Dendritic cell treated with granulocyte-macrophage colony-stimulating factor and Interleukin-4, amounts not matched to agents 40 ng/mL and 50 ng/mL, for 4 days (primary cell): Measurements from ENCODE around the gene KLK15.

Source experiments
- H3K27ac Mint-ChIP-seq: one replicate; pipeline ENCODE4 v1.8.0; 2022; ENCODE audit warnings: mild to moderate bottlenecking, mixed read lengths
- H3K27me3 Mint-ChIP-seq: one replicate; pipeline ENCODE4 v1.8.0; 2022; ENCODE audit warnings: mild to moderate bottlenecking, mixed read lengths
- H3K36me3 Mint-ChIP-seq: one replicate; pipeline ENCODE4 v1.8.0; 2022; ENCODE audit warnings: low read depth, mixed read lengths
- H3K4me1 Mint-ChIP-seq: one replicate; pipeline ENCODE4 v1.8.0; 2022; ENCODE audit warnings: low read depth, mixed read lengths
- H3K4me3 Mint-ChIP-seq: one replicate; pipeline ENCODE4 v1.8.0; 2022; ENCODE audit warnings: mild to moderate bottlenecking, moderate library complexity, mixed read lengths
- H3K9me3 Mint-ChIP-seq: one replicate; pipeline ENCODE4 v1.8.0; 2022; ENCODE audit warnings: mixed read lengths
- intact Hi-C: fragments of 100-400 bp; cut with micrococcal nuclease; formaldehyde crosslinking; loops from one replicate; pipeline ENCODE4 v1.15.0; 2022

KLK15 gene, protein sequence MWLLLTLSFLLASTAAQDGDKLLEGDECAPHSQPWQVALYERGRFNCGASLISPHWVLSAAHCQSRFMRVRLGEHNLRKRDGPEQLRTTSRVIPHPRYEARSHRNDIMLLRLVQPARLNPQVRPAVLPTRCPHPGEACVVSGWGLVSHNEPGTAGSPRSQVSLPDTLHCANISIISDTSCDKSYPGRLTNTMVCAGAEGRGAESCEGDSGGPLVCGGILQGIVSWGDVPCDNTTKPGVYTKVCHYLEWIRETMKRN

DNA sequence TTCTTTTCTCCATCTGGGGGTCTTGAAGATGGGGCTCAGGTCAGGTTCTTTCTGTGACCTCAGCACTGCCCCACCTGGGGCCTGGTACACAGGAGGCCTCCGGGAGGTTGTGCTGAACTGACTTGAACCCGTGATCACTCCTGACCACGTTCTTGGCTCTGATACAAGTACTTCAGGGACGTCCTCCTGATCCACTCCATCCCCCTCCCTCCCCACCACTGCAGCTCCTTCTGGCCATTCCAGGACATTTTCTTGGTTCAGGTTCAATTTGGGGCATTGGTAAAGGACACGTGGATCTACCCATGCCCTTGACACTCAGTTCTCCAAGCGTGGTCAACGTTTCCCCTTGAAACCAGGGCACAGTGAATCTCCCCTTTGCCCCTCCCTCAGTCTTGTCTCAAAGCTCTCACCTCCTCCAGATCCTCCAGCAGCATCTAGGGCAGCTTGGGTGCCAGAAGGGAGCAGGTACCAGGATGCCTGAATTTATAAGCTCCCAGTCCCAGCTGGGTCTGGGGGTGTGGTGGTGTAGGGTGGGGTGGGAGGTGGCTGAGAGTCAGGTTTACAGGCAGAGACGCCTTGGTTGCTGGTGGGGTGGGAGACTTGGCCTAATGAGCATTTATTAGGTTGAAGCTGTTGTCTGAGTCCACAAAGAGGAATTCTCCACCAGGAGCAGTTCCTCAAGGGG lies at the start of gene KLK15:
TSS of gene KLK15 (minus strand) at position 458 of the 685 bp plus-strand sequence. CDS start 2,082 bp downstream, outside the sequence.
- Mint-ChIP-seq H3K27ac (no peak within 1 kb of the TSS), H3K9me3 (no peaks in the 10 kb centered on the region), H3K4me1 (peaks cover 9% of the 10 kb centered on the region), H3K36me3 (no peaks in the 10 kb centered on the region), H3K4me3 (no peak within 1 kb of the TSS), H3K27me3 (peaks cover 63% of the 10 kb centered on the region)
- intact Hi-C loops, result no loop called here

DNA sequence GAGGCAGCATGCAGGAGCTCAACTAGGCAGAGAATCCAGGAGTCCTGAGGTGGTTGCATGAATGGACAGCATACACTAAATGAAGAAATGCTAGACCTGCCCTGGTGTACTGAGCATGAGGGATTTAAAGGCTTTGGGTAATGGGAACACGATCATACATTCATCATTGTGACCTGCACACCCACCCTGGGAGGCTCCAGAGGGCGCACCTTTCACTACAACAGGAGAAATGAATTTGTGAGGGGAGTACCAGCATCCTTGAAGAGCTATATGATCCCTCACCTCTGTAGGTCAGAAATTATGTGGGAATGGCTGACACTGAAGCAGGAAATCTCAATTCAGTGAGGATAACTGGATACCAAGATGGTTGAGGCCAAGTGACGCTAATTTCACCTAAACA lies 48.8 kb upstream of the KLK15 start:
- no peaks in the 10 kb centered on the region for H3K36me3 Mint-ChIP-seq
- H3K4me3 Mint-ChIP-seq, result no peak overlapping the region
- intact Hi-C loops, result no loop called here
- peaks cover 11% of the 10 kb centered on the region for H3K27me3 Mint-ChIP-seq
- no peaks in the 10 kb centered on the region for H3K9me3 Mint-ChIP-seq
- H3K27ac Mint-ChIP-seq, result no peak overlapping the region
- H3K4me1 Mint-ChIP-seq, result no peaks in the 10 kb centered on the region

DNA sequence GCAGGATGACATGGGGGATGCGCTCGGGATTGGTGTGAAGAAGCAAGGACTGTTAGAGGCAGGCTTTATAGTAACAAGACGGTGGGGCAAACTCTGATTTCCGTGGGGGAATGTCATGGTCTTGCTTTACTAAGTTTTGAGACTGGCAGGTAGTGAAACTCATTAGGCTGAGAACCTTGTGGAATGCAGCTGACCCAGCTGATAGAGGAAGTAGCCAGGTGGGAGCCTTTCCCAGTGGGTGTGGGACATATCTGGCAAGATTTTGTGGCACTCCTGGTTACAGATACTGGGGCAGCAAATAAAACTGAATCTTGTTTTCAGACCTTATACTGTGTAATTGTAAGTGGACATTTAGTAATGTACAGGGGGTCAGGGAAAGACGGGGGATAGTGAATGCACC lies 46.9 kb upstream of the KLK15 start:
- Mint-ChIP-seq H3K9me3 (no peaks in the 10 kb centered on the region), H3K4me3 (no peak overlapping the region), H3K36me3 (no peaks in the 10 kb centered on the region), H3K27ac (no peak overlapping the region), H3K27me3 (peaks cover 10% of the 10 kb centered on the region), H3K4me1 (no peaks in the 10 kb centered on the region)
- intact Hi-C loops, result no loop called here

DNA sequence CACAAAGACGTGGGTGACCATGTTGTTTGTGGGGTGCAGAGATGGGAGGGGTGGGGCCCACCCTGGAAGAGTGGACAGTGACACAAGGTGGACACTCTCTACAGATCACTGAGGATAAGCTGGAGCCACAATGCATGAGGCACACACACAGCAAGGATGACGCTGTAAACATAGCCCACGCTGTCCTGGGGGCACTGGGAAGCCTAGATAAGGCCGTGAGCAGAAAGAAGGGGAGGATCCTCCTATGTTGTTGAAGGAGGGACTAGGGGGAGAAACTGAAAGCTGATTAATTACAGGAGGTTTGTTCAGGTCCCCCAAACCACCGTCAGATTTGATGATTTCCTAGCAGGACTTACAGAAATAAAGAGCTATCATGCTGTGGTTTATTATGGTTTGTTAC lies 45.5 kb upstream of the KLK15 start:
- Mint-ChIP-seq H3K4me3 (no peak overlapping the region), H3K4me1 (no peaks in the 10 kb centered on the region), H3K9me3 (no peaks in the 10 kb centered on the region), H3K36me3 (no peaks in the 10 kb centered on the region), H3K27me3 (peaks cover 9% of the 10 kb centered on the region), H3K27ac (no peak overlapping the region)
- intact Hi-C loops, result no loop called here

DNA sequence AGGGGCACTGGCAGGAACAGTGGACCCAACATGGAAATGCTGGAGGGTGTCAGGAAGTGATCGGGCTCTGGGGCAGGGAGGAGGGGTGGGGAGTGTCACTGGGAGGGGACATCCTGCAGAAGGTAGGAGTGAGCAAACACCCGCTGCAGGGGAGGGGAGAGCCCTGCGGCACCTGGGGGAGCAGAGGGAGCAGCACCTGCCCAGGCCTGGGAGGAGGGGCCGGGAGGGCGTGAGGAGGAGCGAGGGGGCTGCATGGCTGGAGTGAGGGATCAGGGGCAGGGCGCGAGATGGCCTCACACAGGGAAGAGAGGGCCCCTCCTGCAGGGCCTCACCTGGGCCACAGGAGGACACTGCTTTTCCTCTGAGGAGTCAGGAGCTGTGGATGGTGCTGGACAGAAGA lies 44.0 kb upstream of the KLK15 start:
- H3K4me1 Mint-ChIP-seq, result no peaks in the 10 kb centered on the region
- no peaks in the 10 kb centered on the region for H3K36me3 Mint-ChIP-seq
- H3K9me3 Mint-ChIP-seq, result no peaks in the 10 kb centered on the region
- peaks cover 8% of the 10 kb centered on the region for H3K27me3 Mint-ChIP-seq
- intact Hi-C loops, result no loop called here
- no peak overlapping the region for H3K27ac Mint-ChIP-seq
- no peak overlapping the region for H3K4me3 Mint-ChIP-seq

DNA sequence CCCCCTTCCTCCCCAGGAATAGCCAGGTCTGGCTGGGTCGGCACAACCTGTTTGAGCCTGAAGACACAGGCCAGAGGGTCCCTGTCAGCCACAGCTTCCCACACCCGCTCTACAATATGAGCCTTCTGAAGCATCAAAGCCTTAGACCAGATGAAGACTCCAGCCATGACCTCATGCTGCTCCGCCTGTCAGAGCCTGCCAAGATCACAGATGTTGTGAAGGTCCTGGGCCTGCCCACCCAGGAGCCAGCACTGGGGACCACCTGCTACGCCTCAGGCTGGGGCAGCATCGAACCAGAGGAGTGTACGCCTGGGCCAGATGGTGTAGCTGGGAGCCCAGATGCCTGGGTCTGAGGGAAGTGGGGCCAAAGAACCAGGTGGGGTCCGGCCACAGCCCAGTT lies 43.1 kb upstream of the KLK15 start:
- intact Hi-C loops, result no loop called here
- no peak overlapping the region for H3K4me3 Mint-ChIP-seq
- no peaks in the 10 kb centered on the region for H3K36me3 Mint-ChIP-seq
- no peak overlapping the region for H3K27ac Mint-ChIP-seq
- no peaks in the 10 kb centered on the region for H3K4me1 Mint-ChIP-seq
- peaks cover 8% of the 10 kb centered on the region for H3K27me3 Mint-ChIP-seq
- H3K9me3 Mint-ChIP-seq, result no peaks in the 10 kb centered on the region

DNA sequence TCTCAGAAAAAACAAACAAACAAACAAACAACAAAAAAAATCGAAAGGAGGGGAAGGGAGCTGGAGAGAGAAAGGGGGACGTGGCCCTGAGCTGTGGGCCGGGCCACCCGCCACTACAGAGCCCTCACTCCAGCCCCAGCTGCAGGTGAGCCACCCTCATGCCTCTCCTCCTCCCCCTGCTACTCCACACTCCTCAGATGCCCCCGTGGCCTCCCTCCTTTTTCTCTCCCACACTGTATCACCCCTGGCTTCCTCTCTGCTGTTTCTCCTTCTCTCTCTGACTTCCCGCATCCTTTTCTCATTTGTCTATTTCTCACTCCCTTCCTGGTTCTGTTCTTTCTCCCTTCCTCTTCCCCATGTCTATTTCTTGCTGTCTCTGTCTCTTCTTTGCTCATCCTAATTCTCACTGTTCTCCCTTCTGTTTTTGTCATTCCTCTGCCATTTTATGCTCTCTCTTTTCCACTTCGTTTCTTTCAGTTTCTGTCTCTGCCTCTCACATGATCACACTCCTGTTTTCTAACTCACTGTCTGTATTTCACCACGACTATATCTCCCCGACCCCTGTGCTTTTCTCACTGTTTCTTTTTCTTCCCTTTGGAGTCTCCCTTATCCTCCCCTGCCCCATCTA lies 42.5 kb upstream of the KLK15 start:
- H3K36me3 Mint-ChIP-seq, result no peaks in the 10 kb centered on the region
- H3K9me3 Mint-ChIP-seq, result no peaks in the 10 kb centered on the region
- intact Hi-C loops, result no loop called here
- no peak overlapping the region for H3K4me3 Mint-ChIP-seq
- no peak overlapping the region for H3K27ac Mint-ChIP-seq
- H3K4me1 Mint-ChIP-seq, result no peaks in the 10 kb centered on the region
- peaks cover 14% of the 10 kb centered on the region for H3K27me3 Mint-ChIP-seq

DNA sequence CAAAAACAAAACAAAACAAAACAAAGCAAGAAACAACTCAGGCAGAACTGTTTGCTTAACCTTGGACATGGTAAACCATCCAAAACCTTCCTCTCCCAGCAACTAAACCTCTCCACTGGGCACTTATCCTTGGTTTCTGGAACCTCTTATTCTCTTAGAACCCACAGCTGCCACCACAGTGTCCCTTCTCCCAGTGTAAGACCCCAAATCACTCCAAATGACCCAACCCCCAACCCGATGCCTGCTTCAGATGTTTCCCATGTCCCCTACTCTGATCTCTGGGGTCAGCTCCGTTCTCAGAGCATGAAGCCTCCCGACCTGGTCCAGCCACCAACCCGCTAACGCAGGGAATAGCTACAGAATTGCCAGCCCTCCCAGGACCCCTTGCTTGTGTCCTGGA lies 40.8 kb upstream of the KLK15 start:
- no peak overlapping the region for H3K4me3 Mint-ChIP-seq
- H3K27me3 Mint-ChIP-seq, result peaks cover 11% of the 10 kb centered on the region
- no peaks in the 10 kb centered on the region for H3K4me1 Mint-ChIP-seq
- no peaks in the 10 kb centered on the region for H3K9me3 Mint-ChIP-seq
- H3K36me3 Mint-ChIP-seq, result no peaks in the 10 kb centered on the region
- no peak overlapping the region for H3K27ac Mint-ChIP-seq
- intact Hi-C loops, result no loop called here

DNA sequence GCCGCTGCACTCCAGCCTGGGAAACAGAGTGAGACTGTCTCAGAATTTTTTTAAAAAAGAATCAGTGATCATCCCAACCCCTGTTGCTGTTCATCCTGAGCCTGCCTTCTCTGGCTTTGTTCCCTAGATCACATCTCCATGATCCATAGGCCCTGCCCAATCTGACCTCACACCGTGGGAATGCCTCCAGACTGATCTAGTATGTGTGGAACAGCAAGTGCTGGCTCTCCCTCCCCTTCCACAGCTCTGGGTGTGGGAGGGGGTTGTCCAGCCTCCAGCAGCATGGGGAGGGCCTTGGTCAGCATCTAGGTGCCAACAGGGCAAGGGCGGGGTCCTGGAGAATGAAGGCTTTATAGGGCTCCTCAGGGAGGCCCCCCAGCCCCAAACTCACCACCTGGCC lies 39.7 kb upstream of the KLK15 start, which contains the start of gene KLK2:
TSS of gene KLK2 (plus strand) at position 384 of the 400 bp plus-strand sequence. CDS start 35 bp downstream, outside the sequence.
- H3K9me3 Mint-ChIP-seq, result no peaks in the 10 kb centered on the region
- H3K36me3 Mint-ChIP-seq, result no peaks in the 10 kb centered on the region
- no peak within 1 kb of the TSS for H3K4me3 Mint-ChIP-seq
- intact Hi-C loops, result no loop called here
- no peak within 1 kb of the TSS for H3K27ac Mint-ChIP-seq
- no peaks in the 10 kb centered on the region for H3K4me1 Mint-ChIP-seq
- peaks cover 11% of the 10 kb centered on the region for H3K27me3 Mint-ChIP-seq

DNA sequence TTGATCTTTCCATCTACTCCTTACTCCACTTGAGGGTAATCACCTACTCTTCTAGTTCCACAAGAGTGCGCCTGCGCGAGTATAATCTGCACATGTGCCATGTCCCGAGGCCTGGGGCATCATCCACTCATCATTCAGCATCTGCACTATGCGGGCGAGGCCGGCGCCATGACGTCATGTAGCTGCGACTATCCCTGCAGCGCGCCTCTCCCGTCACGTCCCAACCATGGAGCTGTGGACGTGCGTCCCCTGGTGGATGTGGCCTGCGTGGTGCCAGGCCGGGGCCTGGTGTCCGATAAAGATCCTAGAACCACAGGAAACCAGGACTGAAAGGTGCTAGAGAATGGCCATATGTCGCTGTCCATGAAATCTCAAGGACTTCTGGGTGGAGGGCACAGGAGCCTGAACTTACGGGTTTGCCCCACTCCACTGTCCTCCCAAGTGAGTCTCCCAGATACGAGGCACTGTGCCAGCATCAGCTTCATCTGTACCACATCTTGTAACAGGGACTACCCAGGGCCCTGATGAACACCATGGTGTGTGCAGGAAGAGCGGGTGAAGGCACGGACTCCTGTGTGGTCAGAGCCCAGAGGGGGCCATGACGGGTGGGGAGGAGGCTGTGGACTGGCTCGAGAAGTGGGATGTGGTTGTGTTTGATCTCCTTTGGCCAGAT lies 37.2 kb upstream of the KLK15 start:
- Mint-ChIP-seq H3K27ac (no peak overlapping the region), H3K36me3 (no peaks in the 10 kb centered on the region), H3K27me3 (peaks cover 14% of the 10 kb centered on the region), H3K4me3 (no peak overlapping the region), H3K4me1 (no peaks in the 10 kb centered on the region), H3K9me3 (no peaks in the 10 kb centered on the region)
- intact Hi-C loops, result no loop called here

DNA sequence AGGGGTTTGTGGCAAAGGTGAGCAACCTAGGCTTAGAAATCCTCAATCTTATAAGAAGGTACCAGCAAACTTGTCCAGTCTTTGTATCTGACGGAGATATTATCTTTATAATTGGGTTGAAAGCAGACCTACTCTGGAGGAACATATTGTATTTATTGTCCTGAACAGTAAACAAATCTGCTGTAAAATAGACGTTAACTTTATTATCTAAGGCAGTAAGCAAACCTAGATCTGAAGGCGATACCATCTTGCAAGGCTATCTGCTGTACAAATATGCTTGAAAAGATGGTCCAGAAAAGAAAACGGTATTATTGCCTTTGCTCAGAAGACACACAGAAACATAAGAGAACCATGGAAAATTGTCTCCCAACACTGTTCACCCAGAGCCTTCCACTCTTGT lies 36.1 kb upstream of the KLK15 start:
- Mint-ChIP-seq H3K4me1 (no peaks in the 10 kb centered on the region), H3K27ac (no peak overlapping the region), H3K4me3 (no peak overlapping the region), H3K36me3 (no peaks in the 10 kb centered on the region), H3K9me3 (no peaks in the 10 kb centered on the region), H3K27me3 (peaks cover 18% of the 10 kb centered on the region)
- intact Hi-C loops, result no loop called here

DNA sequence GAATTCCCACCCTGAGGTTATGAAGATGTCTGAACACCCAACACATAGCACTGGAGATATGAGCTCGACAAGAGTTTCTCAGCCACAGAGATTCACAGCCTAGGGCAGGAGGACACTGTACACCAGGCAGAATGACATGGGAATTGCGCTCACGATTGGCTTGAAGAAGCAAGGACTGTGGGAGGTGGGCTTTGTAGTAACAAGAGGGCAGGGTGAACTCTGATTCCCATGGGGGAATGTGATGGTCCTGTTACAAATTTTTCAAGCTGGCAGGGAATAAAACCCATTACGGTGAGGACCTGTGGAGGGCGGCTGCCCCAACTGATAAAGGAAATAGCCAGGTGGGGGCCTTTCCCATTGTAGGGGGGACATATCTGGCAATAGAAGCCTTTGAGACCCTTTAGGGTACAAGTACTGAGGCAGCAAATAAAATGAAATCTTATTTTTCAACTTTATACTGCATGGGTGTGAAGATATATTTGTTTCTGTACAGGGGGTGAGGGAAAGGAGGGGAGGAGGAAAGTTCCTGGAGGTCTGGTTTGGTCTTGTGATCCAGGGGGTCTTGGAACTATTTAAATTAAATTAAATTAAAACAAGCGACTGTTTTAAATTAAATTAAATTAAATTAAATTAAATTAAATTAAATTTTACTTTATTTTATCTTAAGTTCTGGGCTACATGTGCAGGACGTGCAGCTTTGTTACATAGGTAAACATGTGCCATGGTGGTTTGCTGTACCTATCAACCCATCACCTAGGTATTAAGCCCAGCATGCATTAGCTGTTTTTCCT lies 28.3 kb upstream of the KLK15 start:
- peaks cover 31% of the 10 kb centered on the region for H3K27me3 Mint-ChIP-seq
- H3K4me3 Mint-ChIP-seq, result no peak overlapping the region
- no peaks in the 10 kb centered on the region for H3K9me3 Mint-ChIP-seq

DNA sequence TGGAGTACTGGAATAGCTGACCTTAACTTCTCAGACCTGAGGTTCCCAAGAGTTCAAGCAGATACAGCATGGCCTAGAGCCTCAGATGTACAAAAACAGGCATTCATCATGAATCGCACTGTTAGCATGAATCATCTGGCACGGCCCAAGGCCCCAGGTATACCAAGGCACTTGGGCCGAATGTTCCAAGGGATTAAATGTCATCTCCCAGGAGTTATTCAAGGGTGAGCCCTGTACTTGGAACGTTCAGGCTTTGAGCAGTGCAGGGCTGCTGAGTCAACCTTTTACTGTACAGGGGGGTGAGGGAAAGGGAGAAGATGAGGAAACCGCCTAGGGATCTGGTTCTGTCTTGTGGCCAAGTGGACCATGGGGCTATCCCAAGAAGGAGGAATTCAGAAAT lies 27.6 kb upstream of the KLK15 start:
- intact Hi-C loops, result no loop called here
- H3K4me1 Mint-ChIP-seq, result no peaks in the 10 kb centered on the region
- H3K27me3 Mint-ChIP-seq, result peaks cover 33% of the 10 kb centered on the region
- no peaks in the 10 kb centered on the region for H3K36me3 Mint-ChIP-seq
- no peak overlapping the region for H3K27ac Mint-ChIP-seq
- no peak overlapping the region for H3K4me3 Mint-ChIP-seq
- H3K9me3 Mint-ChIP-seq, result no peaks in the 10 kb centered on the region

More for the DNA sequence above, 28.3 kb upstream of the KLK15 start:
- no peaks in the 10 kb centered on the region for H3K4me1 Mint-ChIP-seq
- H3K36me3 Mint-ChIP-seq, result no peaks in the 10 kb centered on the region
- intact Hi-C loops, result no loop called here
- H3K27ac Mint-ChIP-seq, result no peak overlapping the region
